HL-60 (cell line): ENCODE measurements around the gene SPATS2.

Experiments used
- CTCF ChIP-seq: IDR thresholded peaks from one replicate; pipeline ENCODE4 v1.5.1; 2011; ENCODE audit warnings: low read length, control low read depth, inconsistent platforms; ENCODE audit not compliant: insufficient read depth
- GABPA ChIP-seq: IDR thresholded peaks from 2 replicates; pipeline ENCODE4 v1.6.1; 2012; ENCODE audit warnings: low read depth
- SPI1 ChIP-seq: IDR thresholded peaks from 2 replicates; pipeline ENCODE4 v1.6.1; 2012; ENCODE audit warnings: low read depth, mild to moderate bottlenecking, borderline replicate concordance

- no peak for TF ChIP-seq CTCF
- TF ChIP-seq SPI1 = no peak
- TF ChIP-seq GABPA = no peak
These were observed 199.1 kb downstream of the SPATS2 start for GRCh38 chr12:49566361-49566760.
